ENCODE data around the gene OR1J2.

DNA sequence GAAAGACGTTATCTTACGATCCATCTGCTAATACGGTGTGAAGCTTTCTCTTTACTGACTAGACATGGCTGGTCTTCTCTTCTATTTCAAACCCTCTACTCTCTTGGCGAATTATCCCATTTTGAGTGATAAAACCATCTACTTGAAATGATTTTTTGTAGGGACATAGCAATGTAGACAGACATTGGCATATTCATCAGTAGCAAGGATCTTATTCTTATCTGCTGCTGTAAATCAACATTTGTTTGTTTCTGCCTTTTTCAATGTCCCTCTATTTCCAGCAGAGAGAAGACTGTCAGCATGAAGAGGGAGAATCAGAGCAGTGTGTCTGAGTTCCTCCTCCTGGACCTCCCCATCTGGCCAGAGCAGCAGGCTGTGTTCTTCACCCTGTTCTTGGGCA lies 8.2 kb downstream of the OR1J2 start, which contains the start of gene OR1J4:
- TF ChIP-seq EZH2phosphoT487 (IDR thresholded peaks at IDR 0.05; ENCODE audit: insufficient read depth, low read depth) = no peak
- no peak for TF ChIP-seq EZH2 (IDR thresholded peaks at IDR 0.05; ENCODE audit: insufficient read depth, poor library complexity, severe bottlenecking)

Data from GM23248 (cell line).